HG03103 (cell line): ENCODE results near the gene TIGD3.

ENCODE experiments used
- ATAC-seq: cut with Tn5 transposase; IDR thresholded peaks from one replicate; pipeline ENCODE4 v1.9.1; 2021; ENCODE audit warnings: low read depth; ENCODE audit not compliant: unreplicated experiment

The TIGD3 gene, protein sequence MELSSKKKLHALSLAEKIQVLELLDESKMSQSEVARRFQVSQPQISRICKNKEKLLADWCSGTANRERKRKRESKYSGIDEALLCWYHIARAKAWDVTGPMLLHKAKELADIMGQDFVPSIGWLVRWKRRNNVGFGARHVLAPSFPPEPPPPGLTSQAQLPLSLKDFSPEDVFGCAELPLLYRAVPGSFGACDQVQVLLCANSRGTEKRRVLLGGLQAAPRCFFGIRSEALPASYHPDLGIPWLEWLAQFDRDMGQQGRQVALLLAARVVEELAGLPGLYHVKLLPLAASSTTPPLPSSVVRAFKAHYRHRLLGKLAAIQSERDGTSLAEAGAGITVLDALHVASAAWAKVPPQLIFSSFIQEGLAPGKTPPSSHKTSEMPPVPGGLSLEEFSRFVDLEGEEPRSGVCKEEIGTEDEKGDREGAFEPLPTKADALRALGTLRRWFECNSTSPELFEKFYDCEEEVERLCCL

DNA sequence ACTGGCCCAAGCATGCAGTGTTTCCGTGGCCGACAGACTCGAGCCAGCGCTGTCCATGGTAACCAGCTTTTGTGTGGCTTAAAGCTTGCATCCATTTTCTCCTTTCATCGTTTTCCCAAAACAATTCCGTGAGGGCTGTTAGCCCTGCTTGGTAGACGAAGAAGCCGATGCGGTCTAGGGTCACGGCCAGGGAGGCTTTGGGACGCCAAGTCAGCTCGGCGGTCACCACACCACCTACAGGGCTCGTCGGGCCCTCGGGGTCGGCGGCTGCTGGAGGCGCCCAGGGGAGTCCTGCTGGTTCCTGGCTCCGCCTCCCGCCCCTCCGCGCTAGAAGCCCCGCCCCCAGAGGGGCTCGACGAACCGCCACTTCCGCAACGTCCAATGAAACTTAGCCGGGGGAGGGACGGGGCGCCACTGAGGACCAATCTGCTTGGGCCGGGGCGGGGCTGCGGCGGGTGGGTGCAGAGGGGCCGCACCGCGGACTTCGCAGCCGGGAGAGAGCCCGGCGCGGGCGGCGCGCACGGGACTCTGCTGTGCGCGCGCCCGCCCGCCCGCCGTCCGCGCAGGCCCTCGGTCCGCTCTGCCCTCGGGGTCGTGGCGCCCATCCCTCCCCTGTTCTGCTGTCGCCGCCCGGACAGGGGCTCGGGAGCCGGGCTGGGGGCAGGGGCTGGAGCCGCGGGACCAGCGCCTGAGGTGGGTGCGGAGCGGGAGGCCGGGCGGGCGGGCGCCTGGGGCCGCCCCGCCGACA, at the start of gene TIGD3:
TSS of gene TIGD3 (plus strand) at position 487 of the 748 bp plus-strand sequence. CDS start 1,058 bp downstream, outside the sequence.
- ATAC-seq: peak; percentile 75

DNA sequence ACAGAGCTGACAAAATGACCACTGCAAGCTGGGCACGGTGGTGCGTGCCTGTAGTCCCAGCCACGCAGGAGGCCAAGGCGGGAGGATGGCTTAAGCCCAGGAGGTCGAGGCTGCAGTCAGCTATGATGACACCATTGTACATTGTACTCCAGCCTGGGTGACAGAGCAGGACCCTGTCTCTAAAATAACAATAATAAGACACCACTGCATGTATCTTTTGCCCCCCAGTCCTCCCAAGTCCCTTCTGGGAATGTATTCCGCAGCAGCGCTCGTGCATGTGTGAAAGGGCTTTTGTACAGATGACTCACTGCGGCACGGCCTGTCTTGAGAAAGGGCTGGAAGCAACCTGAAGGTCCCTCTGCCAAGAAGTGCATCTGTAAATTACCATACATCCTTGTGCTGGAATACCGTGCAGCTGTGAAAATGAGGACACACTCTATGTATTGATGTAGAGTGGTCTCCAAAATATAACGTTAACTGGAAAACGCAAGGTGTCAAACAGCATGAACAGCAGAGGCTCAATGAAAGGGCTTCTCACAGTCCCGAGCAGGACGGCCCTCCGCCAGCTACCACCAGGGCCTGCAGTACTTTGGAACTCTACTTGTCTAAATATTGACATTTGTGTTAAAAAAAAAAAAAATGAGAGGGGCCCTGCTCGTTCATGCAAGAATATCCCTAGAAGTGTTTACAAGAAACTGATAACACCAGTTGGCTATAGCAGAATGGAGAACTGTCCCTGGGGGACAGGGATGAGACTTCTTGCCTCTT, 48.9 kb upstream of the TIGD3 start:
- no peak for ATAC-seq

DNA sequence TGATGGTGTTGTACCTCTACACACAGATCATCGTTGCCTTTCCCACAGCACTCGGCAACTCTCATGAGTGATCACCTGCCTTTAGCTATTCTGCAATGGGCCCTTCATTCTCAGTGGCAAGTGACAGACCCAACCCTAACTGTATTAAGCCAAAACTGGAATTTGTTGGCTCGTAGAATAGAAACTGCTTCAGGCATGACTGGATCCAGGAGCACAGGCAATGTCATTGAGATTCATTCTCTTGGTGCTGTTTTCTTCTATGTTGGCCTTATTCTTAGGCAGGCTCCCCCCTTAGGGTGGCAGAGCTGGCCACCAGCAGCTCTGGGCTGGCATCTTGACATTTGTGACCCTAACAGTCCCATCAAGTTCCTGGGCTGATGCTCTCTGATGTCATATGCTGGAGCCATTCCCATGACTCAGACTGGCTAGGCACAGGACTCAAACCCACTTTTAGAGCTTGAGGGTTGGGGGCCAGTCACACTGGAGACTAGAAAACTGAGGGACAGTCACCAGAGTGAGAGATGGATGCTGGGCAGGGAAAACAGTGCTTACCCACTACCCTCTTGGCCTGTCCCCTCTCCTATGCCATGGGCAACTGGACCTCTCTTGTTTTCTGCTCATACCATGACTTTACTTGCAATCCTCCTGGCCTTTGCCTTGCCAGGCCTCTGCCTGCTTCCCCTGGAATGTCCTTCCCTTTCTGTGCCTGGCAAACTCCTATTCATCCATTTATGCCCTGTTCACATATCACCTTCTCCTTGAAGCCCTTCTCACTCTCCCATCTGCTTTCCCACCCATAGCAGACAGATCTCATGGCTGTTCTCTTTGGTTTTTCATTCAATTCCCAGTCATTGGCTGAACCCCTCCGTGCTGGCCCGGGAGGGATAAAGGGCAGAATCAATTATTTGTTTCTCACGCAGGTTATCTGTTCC, 47.0 kb upstream of the TIGD3 start:
- ATAC-seq: no peak

DNA sequence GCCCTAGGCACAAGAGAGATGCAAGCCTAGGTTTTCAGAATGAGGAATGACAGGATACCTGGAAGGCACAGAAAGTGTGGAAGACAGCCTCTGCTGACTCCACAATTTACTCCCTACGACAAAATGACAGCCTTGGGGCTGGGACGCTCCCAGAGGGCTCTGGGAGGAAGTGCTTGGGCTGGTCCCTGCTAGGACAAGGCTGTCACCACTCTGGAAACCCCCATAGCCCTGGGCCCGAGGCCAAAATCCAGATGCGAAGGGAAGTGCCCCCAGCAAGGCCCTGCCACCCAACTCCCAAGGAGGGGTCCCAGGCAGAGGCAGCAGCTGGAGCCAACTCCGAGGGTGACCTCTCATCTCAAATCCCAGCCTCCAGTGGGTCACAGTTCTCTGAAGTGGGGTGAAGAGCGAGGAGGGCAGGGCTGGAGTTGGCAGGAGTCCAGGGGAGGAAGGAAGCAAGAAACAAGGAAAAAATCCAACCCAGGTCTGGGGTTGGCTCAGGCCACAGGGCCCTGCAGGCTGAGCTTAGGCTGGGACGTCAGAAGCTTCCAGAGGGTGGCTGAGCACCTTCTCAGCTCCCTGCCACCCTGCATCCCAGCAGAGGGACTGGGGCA, 46.2 kb upstream of the TIGD3 start:
- ATAC-seq: no peak

DNA sequence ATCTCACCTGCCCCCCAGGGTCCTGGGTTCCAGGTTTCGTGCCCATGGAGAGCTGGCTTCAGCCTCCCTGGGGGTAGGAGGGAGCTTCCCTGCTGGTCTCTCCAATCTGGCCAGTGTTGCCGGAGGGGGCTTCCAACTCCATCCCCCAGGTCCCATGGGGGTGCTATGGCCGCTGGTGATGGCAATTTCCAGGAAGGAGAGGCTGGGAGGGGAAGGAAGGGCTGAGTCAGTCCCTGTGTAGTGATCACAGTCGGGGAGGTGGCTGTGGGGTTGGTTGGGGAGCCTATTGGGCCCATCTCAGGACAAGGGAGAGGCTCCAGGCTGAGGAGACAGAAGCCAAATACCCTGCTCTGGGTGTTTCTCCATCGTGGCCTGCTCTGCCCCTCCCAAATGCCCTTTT, 45.5 kb upstream of the TIGD3 start:
- ATAC-seq: no peak

DNA sequence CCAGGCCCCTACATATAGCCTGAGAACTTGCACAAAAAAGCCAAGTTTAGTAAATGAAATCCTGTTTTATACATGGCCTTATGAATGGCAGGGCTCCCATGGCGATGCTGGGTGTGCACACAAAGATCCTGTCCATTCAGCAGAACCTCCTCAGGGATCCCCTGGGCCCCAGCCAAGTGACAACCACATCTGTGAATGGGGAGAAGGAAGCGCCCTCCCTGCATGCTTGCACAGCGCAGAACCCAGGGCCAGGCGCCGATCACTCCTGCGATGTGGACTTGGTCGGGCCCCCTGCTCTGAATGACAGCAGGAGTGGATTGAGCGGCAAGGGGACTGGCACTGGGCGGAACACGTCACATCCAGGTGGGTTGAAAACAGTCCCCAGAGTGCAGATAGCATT, 44.3 kb upstream of the TIGD3 start:
- ATAC-seq: no peak

DNA sequence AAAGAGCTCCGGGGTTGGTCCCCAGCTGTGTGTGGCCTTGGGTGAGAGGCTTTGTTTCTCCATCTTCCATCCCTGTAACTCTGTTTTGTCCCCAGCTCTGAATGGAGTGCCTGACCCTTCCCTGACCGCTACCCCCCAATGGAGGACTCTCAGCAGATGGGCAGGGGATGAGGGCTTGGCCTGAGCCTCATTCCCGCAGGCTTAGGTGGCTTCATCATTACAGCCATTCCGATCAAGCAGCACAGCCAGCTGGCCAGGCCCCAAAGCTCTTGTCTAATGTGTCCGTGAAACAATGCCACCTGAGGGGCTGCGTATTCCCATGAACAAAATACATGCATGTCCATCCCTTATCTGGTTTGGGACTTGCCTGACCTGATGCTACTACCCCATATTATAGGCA, 43.8 kb upstream of the TIGD3 start:
- ATAC-seq: no peak

DNA sequence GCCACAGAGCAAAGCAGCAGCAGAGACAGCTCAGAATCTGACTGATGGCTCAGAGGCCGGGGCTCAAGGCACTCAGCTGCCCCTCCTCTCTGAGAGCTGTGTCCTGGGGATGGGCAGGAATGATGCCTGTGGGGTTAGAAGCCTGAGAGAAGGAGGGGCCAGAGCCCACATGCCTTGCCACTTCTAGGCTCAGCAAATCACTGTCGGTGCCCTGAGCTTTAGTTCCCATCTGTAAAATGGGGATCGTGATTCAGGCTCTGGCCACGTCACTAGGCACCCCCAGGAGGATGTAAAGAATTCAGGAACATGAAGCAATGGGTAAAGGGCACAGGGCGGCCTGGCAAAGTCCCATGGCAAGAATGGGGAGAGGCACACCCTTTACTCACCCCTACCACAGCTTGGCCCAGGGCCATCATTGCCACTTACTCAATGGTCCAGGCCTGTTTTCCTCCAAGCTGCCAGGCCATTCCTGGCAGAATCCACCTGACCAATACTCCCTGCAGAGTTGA, 43.3 kb upstream of the TIGD3 start:
- ATAC-seq: no peak

DNA sequence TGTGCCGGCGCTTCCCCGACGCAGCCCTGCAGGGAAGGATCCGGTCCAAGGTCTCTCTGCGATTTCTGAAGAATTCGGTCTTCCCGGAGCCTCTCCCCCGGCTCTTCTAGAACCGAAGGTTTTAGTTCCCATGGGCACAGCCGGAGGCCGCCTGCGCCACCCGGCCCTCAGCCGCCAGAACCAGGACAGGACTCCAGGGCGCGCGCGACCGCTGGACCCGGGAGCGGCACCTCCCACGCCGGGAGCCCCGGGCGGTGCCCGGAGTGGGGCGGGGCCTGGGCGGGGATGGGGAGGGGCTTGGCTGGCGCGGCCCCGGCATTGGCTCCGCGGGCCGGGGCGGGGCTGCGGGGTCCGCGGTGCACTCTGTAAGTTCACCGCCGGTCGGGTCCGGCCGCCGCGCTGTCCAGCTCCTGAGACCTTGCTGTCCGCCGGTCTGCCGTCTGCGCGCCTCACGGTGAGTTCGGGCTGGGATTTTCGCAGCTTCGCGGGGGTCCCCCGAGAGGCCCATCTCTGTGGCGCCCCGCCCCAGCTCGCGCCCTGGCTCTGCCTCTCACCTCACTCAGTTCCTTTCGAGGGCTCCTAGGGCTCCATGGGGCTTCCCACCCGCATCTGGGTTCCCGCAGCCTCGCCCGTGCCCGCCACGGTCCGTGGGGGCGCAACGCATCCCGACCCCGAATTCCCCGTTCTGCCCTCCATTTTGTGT, 39.9 kb upstream of the TIGD3 start, which contains the start of gene CDC42EP2:
TSS of gene CDC42EP2 (plus strand) at position 366 of the 703 bp plus-strand sequence. CDS start 6,033 bp downstream, outside the sequence.
- peak; percentile 63 for ATAC-seq

DNA sequence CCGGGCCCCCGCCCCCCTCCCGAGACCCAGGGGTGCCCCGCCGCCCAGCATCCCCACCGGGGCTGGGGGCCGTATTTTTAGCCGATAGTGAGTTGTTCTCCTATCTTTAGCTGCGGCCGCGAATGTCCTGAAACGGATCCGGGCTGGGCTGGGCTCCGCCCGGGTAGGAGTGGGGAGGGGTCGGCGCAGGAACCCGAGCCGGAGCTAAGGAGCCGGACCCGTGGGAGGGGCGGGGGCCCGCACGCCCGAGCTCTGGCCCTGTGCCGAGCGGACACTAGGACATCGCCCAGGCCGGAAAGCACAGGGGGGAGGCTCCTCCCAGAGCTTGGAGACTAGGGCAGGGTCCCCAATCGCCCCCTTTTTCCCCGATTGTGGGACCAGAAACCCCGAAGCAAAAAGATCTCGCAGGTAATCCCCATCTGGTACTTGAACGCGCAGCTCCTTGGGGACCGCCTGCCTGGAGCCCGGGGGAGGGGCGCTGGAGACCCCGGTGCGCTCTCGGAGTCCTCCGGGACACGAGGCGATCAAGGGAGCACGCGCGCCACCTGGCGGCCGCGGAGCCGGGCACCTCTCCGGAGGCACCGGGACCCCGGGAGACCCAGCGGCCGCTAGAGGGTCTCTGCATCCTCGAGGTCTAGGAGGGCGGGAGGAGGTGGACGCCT, 39.2 kb upstream of the TIGD3 start:
- no peak for ATAC-seq

DNA sequence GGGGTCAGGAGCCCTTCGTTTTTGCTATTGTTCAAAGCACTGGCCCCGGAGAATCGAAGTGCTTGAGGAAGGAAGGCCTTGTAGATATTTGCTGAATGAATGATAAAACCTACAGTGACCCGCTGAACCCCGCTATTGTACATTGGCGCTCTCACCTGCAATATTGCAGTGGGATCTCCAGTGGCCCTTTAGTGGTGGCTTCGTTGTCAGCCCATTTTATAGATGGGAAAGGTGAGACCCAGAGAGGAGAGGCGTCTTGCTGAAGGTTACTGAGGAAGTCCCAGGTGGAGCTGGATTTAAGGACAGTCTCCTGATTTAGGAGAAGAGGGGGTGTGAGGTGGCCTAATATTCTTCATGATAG, 38.7 kb upstream of the TIGD3 start:
- ATAC-seq: no peak

DNA sequence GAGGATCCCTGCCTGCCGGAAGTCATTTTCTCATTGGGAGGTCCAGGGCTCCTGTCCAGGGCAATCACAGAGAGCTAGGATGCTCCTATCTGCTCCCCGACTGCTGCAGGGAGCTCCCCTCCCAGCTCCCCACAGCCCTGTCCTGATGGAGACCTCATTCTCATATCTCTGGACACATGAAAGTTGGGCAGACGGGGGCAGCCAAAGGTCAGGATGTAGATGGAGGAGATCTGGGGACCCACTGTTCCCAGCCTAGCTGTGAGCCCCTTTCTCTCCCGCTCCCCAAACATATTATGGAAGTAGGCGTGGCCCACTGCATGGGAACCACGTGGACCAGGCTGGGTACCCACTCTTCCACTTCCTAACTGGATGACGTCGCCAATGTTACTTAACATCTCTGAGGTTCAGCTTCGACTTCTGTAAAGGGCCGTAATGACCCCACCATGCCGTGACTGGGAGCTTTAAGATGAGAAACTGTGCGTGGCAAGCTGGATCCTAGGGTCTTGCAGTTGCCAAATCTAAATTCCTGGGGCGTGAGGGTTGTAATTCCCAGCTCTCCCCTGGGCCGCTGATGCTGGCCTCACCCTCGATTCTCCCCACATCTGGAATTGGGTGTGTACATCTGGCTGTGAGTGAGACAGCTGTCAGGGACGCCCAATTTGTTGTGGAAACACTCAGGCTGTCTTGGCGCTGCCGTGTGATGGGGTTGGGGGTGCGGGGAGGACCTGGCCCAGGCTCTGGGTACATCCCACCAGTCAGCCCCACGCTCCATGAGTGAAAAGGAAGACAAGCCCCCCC, 38.1 kb upstream of the TIGD3 start:
- ATAC-seq: no peak

DNA sequence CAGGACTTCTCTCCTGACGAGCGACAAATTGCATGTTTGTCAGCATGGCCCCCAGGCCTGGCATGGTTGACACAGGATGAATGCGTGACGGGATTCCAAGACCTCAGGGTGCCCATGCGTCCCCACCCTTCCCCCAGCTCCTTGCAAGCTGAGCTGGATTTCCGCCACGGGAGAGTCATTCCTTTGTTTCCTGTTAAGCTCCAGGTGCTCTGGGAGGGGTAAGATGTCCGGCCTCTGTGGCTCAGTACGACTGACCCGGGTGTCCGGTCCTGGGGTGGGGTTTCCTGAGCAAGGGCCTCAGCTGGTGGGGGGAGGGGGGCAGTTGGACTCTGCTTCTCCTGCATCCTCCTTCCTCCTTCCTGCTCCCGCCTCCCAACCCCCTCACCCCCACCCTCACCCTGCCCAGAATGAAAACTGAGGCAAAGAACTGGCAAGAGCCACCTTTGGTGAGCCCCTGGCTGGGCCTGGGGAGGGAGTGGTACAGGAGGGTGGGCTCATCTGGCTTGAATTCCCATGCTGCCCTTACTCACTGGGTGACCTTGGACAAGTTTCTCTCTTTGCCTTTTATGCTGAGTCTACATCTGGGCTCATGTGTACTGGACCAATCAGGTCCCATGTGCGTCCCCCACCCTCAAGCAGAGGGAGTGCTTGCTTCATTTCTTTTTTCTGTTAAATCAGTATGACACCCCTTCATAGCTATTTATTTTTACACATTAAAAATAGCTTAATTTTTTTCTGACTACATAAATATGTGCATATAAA, 37.3 kb upstream of the TIGD3 start:
- ATAC-seq: no peak

DNA sequence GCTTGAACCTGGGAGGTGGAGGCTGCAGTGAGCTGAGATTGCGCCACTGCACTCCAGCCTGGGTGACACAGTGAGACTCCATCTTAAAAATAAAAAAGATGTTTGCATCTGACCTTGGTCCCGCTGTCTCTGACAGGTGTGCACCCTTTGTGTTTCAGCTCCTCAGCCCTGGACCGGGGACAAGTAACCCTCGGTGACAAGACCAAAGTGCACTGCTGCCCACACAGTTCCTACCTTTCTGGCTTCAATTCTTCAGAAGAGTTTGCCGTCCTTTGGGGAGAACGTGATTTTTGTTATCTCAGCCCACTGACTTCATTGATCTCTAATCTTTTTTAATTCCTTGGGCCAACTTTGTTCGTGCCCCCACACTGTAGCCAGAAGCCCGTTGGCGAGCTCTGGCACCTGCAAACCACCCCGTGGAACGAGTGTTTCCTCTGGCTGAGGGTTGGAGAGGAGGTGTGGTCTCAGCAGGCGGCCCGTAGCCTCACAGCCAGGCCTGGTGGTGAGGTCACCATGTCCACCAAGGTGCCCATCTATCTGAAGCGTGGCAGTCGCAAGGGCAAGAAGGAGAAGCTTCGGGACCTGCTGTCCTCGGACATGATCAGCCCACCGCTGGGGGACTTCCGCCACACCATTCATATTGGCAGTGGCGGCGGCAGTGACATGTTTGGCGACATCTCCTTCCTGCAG, 34.0 kb upstream of the TIGD3 start:
- ATAC-seq: no peak

DNA sequence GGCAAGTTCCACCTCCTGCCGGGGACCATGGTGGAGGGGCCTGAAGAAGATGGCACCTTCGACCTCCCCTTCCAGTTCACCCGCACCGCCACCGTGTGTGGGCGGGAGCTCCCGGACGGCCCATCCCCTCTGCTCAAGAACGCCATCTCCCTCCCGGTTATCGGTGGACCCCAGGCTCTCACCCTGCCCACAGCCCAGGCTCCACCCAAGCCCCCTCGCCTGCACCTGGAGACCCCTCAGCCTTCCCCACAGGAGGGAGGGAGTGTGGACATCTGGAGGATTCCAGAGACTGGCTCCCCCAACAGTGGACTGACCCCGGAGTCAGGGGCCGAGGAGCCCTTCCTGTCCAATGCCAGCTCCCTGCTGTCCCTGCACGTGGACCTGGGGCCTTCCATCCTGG, 33.5 kb upstream of the TIGD3 start:
- ATAC-seq: no peak

DNA sequence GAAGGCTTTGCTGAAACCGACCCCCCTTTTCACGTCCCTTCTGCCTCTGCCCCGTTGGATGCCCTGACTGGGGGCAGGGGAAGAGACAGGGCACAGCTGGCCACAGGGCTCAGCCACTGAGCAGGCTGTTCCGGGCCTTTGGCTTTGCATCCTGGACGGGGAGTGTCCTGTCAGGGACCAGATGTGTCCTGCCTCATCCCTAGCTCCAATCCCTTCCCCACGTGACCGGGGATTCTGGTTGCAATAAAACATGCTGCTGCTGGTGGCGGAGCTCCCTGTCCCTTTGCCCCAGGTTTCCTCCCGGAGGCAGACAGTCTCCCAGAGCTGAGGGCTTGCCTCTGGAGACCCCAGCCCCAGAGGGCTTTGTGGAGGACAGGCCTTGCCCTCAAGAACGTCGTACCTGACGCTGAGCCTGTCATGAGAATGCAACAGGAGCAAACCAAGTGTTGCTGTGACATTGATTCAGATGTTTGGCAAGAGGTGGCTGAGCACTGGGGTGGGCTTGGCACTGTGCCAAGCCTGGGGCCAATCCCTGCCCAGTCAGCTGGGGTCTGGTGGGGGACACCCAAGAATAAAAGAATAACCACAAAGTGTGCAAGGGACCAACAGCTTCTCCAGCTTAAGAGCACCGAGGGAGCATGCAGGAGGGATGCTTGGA, 32.6 kb upstream of the TIGD3 start:
- ATAC-seq: no peak
